GM18499 (cell line): Measurements from ENCODE around the gene RASL10A.

ENCODE experiments used
- ATAC-seq: cut with Tn5 transposase; IDR thresholded peaks from one replicate; pipeline ENCODE4 v1.9.1; 2021; ENCODE audit warnings: moderate number of reproducible peaks; ENCODE audit not compliant: insufficient read depth, unreplicated experiment

Gene RASL10A

DNA sequence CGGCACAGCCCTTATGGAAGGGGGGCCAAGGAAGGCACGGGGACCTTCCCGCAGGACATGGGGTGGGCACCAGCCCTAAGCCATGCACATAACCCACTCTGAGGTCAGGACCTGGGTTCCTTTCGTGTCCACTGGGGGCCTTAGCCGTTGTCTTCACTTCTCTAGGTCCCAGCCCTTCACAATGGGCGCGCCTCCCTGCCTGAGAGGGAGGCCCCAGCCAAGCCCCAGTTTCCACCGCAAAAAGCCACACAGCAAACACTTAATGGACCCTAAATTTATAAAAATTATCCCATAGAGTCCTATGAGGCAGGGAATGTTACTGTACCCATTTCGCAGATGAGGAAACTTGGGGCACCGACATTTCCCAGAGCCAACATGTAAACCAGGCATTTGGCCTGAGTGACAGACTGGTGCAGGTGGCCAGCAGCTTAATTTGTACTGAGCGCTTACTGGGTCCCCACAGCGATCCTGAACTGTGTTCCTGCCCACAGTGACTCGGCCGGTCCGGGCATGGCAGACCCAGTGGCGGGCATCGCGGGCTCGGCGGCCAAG lies 7.8 kb downstream of the RASL10A start:
- ATAC-seq = no peak

- ATAC-seq = no peak
Measured at GRCh38 chr22:29306835-29307595, 8.5 kb downstream of the RASL10A start.

DNA sequence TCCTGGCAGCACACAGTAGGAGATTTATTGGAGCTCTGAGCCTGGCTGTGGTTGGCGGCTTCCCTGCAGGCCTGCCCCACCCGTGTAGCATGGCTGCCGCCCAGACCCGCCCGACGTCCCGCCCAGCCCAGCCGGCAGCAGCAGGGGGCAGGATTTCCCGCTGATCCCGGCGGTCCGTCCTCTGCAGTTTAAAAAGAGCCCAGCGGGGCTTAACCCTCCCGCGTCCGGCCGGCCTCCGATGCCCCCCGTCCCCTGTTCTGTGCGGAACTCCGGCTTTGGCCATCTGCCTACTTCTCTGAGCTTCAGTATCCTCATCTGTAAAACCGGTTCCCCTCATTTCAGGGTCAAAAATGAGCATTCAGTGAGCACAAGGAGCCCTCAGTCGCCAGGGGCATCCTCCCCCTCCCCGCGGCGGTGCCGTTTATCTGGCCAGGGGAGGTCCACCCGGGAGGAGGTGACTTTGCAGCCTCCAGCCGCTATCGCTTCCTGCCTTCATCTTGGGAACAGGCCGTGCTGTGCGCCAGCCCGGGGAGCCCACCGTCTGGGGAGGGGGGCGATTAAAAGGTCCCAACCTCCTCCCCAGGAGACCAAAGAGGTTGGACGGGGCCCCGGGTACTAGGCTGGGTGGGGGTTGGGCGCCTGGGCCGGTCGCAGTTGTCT lies 9.2 kb downstream of the RASL10A start, which contains the start of gene GAS2L1:
Gene GAS2L1, plus strand, starts transcription at position 476 of the 660 bp plus-strand sequence. CDS start 1,456 bp downstream, outside the sequence.
- ATAC-seq = no peak

DNA sequence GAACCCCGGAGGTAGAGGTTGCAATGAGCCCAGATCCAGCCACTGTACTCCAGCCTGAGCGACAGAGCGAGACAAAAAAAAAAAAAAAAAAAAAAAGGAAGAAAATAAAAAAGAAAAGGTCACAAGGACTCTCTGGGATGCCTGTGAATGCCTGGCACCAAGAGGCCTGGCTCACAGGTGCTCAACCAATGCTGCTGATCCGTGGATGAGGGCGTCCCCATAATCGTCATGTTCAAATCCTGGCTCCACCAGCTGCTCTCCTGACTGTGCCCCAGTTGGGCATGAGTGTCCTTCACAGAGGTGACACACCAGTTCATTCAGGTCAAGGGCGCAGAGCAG lies 9.7 kb downstream of the RASL10A start:
- no peak for ATAC-seq

DNA sequence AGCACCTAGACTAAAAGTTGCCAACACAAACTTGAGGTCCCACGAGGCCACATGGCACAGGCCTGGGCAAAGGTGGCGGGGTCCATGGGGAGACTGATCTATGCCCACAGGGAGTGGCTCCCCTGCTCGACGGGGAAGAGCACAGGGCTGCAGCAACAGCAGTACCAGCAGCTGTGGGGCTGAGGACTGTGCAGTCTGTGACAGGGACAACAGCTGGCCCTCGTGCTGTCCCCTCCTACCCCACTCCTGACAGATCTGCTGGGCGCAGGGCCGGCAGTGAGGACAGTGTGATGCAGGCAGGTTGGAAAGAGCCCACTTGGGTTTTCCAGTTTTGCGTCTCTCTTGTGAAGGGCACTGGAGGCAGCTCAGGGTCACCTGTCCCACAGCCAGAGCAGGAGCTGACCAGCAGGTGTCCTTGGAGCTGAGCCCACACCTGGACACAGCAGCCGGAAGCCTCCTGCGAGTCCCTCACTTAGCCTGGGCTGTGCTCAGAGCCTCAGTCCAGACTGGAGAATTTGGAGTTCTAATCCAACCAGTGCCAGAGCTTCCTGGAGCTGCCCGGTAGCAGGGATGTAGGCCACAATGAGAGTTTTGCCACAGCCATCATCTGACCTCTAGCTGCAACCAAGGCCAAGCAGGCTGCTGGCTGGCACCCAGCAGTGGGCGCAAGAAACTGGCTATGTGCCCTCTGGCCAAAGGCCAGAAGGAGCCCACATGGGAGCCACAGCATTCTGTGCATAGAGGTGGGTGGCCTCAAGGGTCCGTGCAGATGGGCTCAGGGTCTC lies 12.6 kb downstream of the RASL10A start:
- no peak for ATAC-seq

GRCh38 chr22:29302402-29302680 lies 13.2 kb downstream of the RASL10A start:
- ATAC-seq = no peak

DNA sequence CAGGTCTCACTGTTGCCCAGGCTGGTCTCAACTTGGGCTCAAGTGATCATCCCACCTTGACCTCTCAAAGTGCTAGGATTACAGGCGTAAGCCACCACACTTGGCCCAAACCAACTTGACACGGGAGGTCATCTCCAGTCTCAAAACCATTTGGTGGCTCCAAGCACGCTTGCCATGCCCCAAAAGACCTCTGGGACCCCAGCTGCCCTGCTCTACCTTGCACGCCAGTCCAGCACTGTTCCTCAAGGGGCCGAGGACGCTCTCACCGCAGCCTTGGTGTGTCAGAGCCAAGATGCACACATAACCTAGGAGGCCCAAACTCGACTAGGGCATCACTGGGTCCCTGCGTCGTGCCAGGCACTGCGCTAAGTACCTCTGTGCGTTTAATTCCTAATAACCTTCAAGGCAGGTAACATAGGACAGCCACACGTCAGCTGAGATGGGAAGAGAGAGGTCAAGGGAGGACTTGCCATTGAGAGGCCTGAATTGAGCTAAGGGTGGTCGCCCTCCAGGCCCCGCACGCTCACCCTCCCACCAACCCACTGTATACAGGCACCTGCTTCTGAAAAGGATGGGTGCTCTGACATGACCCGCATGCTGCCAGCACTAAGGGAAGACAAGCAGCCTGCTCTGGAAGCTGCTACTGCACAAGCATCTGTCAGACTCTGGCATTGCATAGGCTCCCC lies 13.6 kb downstream of the RASL10A start:
- ATAC-seq = no peak

- no peak for ATAC-seq
Measured at GRCh38 chr22:29300807-29301601, 14.5 kb downstream of the RASL10A start.

DNA sequence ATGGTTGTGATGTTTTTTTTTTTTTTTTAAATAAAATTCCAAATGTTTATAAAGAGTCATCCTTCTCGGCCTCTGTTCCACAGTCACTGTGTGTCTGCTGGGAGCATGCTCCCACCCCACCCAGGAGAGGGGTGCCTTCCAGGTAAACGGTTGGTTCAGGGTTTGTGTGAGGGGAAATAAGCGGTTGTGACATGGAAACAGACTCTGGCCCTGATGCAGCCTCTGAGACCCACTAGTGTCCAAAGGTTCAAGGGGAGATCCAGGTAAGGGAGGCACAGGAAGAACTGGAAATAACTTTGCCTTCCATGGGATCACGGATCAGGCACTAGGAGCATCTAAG lies 15.1 kb downstream of the RASL10A start:
- no peak for ATAC-seq

- no peak for ATAC-seq
Measured at GRCh38 chr22:29299136-29299900, 16.2 kb downstream of the RASL10A start.

DNA sequence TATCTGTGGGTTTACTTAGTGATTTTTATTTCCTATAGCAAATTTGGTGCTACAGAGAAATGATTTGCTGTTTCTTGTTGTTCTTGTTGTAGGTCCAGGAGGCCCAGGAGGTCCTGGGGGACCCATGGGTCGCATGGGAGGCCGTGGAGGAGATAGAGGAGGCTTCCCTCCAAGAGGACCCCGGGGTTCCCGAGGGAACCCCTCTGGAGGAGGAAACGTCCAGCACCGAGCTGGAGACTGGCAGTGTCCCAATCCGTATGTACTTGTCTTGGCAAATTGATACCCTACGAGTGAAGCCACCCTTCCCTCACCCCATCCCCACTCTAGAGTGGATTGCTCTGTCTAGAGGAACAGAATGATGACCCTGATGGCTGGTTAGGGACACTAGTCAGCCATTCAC lies 16.9 kb downstream of the RASL10A start:
- no peak for ATAC-seq

DNA sequence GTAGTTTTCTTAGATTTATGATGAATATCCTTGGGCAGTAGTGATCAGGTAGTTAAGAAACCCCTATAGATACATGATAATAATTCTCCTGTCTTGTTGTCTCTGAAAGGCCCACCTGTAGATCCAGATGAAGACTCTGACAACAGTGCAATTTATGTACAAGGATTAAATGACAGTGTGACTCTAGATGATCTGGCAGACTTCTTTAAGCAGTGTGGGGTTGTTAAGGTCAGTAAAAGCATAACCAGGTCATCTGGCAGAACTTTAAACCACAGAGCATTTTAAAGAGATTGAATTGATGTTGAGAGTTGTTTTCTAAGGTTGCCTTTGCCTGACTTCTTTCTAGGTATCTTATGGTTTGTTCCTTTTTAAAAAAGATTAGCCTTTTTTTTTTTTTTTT lies 23.1 kb downstream of the RASL10A start:
- ATAC-seq = no peak

DNA sequence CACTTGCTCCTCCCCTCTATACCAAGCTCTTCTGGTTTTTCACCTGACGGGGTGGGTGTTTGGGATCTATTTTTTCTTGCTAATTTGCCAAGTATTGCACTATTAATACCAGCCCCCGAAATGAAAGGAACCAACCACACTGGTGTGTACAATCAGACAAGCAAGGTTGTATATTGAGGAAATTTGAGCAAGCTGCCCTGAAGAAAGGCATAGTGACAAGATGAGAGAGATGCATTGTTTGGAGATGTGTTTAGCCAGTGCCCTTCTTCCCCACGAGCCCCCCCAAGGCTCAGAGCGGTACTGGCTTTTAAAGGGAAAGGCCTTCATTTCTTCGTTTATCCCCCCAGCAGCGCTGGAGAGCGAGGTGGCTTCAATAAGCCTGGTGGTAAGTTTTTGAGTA lies 24.3 kb downstream of the RASL10A start:
- ATAC-seq = no peak

DNA sequence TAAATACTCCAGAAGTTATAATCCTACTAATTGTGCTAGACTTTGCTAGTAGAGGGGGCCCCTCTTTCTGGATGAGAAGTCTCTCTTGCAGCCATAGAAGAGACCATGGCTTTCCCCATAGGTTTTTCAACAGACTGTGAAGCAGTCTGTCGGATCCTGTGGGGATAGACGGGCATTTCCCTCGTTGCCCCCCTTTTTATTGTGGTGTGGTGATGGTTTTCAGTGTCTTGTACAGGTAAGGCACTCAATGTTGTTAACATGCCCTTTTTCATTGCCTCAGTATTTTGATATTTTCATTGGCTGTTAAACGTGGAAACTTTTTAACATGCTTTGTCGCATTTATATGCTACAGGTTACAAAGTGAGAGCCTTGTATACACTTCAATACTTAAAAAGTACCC lies 25.4 kb downstream of the RASL10A start:
- ATAC-seq = no peak

DNA sequence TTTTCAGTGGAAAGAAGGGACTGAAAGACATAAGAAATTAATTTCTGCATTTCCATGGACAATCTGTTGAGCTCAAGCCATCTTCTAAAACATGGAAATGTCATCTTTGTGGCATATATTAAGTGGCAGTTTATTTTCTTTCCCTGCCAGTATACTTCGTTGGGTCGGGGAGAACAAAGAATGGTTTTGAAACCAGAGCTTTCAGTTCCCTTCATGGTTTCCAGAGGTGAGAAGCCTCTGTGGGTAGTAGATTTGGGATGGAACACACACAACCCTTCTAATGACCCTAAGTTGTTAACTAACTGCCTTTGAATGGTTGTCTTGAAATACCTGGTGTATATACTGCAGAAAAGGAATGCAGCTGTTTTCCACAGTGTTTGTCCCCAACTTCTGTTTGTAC lies 26.7 kb downstream of the RASL10A start:
- ATAC-seq = no peak

DNA sequence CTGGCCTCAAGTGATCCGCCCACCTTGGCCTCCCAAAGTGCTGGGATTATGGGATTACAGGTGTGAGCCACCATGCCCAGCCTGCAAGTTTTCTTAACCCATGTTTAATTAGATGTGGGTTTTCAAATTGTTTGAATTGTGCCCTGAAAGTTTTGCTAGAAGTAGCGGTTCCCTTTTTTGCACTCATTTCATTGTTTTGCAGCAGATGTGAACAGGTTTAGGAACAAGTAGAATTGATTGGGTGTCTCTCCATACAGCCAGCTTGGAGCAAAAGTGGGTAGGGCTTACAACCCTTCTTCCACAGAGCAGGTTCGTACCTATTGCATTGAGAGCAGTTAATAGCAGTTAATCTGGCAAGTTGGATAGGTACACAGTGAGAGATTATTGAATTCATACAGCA lies 31.3 kb downstream of the RASL10A start:
- ATAC-seq = no peak

DNA sequence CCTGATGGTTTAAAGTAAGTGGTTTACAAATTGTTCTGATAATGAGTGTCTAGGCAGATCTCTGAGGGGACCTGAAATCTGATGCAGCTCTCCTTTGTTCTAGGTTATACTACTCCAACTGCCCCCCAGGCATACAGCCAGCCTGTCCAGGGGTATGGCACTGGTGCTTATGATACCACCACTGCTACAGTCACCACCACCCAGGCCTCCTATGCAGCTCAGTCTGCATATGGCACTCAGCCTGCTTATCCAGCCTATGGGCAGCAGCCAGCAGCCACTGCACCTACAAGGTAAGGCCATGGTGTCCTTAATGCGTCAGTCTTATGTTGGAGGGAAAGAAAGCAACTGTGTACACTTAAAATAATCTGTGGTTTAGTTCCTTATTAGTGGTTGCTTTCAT lies 37.6 kb downstream of the RASL10A start:
- no peak for ATAC-seq

DNA sequence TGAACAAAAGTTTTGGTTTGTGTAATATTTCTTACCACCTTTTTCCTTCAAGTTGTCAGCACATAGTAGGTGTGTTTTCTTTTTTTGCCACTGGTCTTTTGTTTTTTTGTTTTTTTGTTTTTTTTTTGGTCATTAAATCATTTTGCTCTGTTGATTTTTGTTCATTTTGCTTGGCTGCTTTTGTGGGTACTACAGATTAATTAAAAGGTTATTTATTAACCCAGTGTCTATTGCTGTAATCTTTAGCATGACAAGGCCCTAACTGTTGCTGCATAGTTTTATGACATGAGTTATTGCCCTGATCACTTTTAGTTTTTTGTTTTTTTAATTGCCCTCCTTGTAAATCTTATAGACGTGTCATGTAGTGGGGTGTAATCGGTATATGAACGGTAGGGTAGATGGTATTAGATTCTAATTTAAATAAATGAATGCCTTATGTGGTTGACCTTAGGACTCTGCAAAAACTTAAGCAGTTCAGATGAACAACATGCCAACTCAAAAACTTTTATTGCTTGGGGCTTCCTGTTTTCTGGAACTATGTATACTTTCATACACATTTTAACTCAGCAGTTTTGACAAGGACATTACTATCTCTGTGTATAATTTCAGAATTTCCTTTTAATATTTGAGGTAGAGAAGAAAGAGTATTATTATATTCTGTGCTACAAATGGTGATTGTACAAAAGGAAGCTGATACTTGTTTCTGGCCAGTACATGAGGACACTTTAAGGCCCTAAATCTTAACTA lies 39.5 kb downstream of the RASL10A start:
- ATAC-seq = no peak

DNA sequence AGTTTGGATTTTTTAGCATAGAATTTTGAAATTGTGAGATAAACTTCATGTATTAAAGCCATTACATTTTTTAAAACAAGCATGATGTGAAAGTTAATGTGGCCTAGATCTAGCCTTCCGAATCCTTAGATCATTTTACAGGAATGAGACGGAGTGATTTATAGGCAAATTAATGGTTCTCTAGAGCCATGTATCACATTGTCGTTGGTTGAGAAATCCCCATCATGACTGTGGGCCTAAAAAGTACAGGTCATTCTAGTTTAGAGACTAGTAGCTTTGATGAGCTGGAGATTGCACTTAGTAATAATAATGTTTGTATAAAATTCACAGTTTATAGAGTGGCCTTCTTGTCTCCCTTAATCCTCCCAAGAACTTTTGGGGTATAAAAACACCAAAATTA lies 40.3 kb downstream of the RASL10A start:
- no peak for ATAC-seq
